ENCODE data around the gene ATXN10.

ATXN10 gene

DNA sequence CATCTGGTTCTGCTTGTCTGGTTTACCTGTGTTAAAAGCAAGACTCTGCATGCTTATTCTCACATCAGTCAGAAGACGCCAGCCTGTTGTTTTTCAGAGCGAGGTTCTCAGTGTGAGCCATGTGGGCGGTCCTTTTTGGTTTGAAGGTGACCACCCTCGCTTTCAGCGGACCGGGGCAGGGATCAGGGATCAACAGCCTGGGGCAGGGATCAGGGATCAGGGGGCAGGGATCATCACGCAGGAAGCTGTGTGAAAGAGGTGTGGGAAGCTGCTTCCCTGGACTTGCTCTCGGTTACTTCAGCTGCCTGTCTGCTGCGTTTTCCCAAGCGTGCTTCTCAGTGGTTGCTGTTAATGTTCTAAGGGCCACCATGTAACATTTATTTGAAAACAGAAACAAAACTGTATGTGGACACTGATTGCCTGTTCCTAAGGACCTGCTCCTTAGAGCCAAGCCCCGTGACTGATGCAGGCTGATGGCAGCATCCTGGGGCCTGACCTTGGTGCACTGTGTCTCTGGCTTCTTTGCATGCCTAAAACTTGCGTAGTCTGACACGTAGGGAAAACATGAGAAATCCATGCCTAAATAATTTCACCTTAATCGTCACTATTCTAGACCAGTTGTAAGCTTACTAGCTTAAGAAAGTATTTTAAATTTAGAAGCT is 146.9 kb downstream of the ATXN10 start:
- H3K27ac ChIP-seq: peak overlapping the region; percentile 69

DNA sequence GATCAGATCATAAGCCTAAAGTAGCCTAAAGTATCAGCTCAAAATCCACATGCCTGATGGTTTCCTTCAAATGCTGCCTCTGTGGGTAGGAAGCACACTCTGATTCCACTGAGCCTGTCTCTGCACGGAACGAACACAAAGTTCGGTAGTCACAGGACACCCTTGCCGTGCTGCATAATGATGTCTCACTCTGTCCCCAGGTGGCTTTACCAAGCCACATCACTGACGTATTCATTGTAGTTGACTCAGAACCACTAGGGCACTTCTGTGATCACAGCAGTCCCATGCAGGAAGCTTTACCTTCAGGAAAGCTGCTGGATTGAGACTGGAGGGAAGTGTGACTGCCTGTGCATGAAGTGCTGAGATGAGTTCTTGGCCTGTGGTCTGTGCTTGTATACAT is 147.7 kb downstream of the ATXN10 start:
- H3K27ac ChIP-seq: no peak overlapping the region
- TF ChIP-seq ZFX (IDR thresholded peaks at IDR 0.05): no peak
- TF ChIP-seq, protein P1, sequence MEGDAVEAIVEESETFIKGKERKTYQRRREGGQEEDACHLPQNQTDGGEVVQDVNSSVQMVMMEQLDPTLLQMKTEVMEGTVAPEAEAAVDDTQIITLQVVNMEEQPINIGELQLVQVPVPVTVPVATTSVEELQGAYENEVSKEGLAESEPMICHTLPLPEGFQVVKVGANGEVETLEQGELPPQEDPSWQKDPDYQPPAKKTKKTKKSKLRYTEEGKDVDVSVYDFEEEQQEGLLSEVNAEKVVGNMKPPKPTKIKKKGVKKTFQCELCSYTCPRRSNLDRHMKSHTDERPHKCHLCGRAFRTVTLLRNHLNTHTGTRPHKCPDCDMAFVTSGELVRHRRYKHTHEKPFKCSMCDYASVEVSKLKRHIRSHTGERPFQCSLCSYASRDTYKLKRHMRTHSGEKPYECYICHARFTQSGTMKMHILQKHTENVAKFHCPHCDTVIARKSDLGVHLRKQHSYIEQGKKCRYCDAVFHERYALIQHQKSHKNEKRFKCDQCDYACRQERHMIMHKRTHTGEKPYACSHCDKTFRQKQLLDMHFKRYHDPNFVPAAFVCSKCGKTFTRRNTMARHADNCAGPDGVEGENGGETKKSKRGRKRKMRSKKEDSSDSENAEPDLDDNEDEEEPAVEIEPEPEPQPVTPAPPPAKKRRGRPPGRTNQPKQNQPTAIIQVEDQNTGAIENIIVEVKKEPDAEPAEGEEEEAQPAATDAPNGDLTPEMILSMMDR (conservative IDR thresholded peaks at IDR 0.05): no peak

More for the DNA sequence above, 146.9 kb downstream of the ATXN10 start:
- TF ChIP-seq, protein P1 (conservative IDR thresholded peaks at IDR 0.05): no peak
- no peak for TF ChIP-seq ZFX (IDR thresholded peaks at IDR 0.05)

DNA sequence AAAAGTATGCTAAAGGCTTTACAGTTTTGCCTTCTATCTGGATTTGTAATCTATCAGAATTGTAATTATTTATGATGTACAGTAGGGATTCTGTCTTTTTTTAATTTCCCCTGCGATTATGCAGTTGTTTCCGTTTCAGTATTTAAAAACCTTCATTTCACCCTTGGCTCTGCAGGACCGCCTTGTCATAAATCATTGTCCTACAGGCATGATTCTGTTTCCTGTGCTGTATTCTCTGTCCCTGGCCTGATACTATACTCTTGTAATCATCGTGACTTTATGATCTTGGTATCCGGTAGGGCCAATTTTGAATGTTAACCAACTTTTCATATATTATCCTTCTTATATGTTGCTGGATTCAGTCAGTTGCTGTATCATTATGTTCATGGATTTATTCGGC is 151.7 kb downstream of the ATXN10 start:
- no peak overlapping the region for H3K27ac ChIP-seq
- TF ChIP-seq ZFX (IDR thresholded peaks at IDR 0.05): no peak
- TF ChIP-seq, protein P1 (conservative IDR thresholded peaks at IDR 0.05): no peak

DNA sequence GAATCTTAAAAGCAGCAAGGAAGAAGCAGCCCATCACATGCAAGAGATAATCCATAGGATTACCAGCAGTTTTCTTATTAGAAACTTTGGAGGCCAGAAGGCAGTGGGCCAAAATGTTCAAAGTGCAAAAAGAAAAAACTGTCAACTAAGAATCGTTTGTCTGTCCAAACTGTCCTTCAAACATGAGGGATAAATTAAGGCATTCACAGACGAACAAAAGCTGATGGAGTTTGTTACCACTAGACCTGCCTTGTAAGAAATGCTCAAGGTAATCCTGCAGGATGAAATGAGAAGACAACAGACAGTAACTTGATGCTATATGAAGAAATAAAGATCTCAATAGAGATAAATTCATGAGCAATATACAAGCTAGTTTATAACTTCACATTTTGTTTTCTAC is 154.9 kb downstream of the ATXN10 start:
- TF ChIP-seq ZFX (IDR thresholded peaks at IDR 0.05): no peak
- TF ChIP-seq, protein P1 (conservative IDR thresholded peaks at IDR 0.05): no peak
- H3K27ac ChIP-seq: no peak overlapping the region

DNA sequence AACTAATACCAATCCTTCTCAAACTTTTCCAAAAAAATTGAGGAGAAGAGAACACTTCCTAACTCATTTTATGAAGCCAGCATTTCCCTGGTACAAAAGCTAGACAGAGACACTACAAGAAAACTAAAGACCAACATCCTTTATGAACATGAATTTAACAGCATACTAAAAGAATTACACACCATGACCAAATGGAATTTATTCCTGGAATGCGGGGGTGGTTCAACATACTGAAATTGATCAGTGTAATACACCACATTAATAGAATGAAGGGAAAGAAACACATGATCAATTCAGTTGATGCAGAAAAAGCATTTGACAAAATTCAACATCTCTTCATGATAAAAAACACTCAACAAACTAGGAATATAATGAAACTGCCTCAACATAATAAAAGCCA is 157.2 kb downstream of the ATXN10 start:
- H3K27ac ChIP-seq: no peak overlapping the region
- TF ChIP-seq, protein P1 (conservative IDR thresholded peaks at IDR 0.05): no peak
- TF ChIP-seq ZFX (IDR thresholded peaks at IDR 0.05): no peak

DNA sequence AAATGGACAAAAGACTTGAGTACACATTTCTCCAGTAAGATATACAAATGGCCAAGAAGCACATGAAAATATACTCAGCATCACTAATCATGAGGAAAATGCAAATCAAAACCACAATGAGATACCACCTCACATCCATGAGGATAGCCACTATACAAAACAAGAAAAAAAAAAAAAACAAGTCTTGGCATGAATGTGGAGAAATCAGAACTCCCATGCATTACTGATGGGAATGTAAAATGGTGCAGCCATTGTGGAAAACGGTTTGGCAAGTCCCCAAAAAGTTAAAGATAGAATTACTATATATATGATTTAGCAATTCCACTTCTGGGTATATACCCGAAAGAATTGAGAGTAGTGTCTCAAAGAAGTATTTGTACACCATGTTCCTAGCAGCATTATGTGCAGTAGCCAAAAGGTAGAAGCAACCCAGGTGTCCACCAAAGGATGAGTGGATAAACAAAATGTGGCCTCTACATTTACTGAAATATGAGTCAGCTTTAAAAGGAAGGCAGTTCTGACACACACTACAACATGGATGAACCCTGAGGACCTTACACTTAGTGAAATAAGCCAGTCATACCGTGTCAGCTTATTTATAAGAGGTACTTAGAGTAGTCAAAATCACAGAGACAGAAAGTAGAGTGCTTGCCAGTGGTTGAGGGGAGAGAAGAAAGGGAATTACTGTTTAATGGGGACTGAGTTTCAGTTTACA is 159.1 kb downstream of the ATXN10 start:
- H3K27ac ChIP-seq: no peak overlapping the region
- no peak for TF ChIP-seq ZFX (IDR thresholded peaks at IDR 0.05)
- TF ChIP-seq, protein P1 (conservative IDR thresholded peaks at IDR 0.05): no peak

DNA sequence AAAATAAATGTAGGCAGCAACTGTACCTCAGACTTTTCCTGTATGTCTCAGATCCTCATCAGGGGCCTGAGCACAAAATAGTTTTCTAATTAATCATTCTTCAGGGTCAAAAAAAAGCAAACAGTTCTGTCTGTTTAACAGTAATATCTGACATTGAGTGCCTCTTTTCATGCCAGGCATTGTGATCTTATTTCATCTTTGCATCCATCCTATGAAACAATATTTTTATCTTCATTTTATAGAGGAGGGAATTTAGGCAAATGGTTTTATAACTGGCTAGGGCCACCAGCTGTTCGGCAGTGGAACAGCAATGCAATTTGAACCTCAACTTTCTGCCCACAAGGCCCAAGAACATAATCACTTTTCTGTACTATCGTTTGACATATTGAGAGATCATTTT is 159.8 kb downstream of the ATXN10 start:
- no peak overlapping the region for H3K27ac ChIP-seq
- TF ChIP-seq, protein P1 (conservative IDR thresholded peaks at IDR 0.05): peak; percentile 33
- no peak for TF ChIP-seq ZFX (IDR thresholded peaks at IDR 0.05)
